Measurements from ENCODE around the gene ITPR1.

The ITPR1 gene

DNA sequence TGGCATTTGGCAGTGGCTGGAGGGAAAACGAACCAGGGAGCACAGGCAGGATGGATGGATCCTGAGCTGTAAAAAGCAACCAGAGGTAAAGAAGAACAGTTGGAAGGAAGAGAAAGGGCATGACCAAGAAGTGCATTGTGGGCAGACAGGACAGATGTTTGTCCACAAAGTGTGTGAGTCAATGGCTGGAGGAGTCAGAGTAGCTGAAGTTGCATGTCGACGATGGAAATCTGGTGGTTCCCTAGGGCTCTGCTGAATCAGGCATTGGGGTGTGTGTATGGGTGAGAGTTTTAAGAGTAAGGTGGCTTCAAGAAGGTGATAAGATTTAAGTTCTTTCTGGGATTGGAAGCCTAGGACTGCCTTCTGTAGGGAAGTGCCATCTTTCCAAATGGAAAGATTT lies 272.1 kb downstream of the ITPR1 start:
- no peak for TF ChIP-seq POLR2A (IDR thresholded peaks at IDR 0.05; ENCODE audit: extremely low read depth, insufficient read length)
- no peak for TF ChIP-seq MYC (IDR thresholded peaks at IDR 0.05; ENCODE audit: low read depth, low read length)
- no peak for TF ChIP-seq CTCF (IDR thresholded peaks at IDR 0.05; ENCODE audit: low read depth, low read length)
- TF ChIP-seq, protein P1, sequence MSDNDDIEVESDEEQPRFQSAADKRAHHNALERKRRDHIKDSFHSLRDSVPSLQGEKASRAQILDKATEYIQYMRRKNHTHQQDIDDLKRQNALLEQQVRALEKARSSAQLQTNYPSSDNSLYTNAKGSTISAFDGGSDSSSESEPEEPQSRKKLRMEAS (IDR thresholded peaks at IDR 0.05; ENCODE audit: low read depth, low read length): no peak
- H3K4me3 ChIP-seq (ENCODE audit: low read depth, low read length): no peak overlapping the region
- DNase-seq (ENCODE audit: low read depth): no peak

- TF ChIP-seq MYC (IDR thresholded peaks at IDR 0.05; ENCODE audit: low read depth, low read length) (no peak), CTCF (IDR thresholded peaks at IDR 0.05; ENCODE audit: low read depth, low read length) (no peak), POLR2A (IDR thresholded peaks at IDR 0.05; ENCODE audit: extremely low read depth, insufficient read length) (no peak)
- TF ChIP-seq, protein P1 (IDR thresholded peaks at IDR 0.05; ENCODE audit: low read depth, low read length): no peak
- DNase-seq (ENCODE audit: low read depth): no peak
- no peak overlapping the region for H3K4me3 ChIP-seq (ENCODE audit: low read depth, low read length)
These were observed 273.1 kb downstream of the ITPR1 start for GRCh38 chr3:4766263-4766662.

DNA sequence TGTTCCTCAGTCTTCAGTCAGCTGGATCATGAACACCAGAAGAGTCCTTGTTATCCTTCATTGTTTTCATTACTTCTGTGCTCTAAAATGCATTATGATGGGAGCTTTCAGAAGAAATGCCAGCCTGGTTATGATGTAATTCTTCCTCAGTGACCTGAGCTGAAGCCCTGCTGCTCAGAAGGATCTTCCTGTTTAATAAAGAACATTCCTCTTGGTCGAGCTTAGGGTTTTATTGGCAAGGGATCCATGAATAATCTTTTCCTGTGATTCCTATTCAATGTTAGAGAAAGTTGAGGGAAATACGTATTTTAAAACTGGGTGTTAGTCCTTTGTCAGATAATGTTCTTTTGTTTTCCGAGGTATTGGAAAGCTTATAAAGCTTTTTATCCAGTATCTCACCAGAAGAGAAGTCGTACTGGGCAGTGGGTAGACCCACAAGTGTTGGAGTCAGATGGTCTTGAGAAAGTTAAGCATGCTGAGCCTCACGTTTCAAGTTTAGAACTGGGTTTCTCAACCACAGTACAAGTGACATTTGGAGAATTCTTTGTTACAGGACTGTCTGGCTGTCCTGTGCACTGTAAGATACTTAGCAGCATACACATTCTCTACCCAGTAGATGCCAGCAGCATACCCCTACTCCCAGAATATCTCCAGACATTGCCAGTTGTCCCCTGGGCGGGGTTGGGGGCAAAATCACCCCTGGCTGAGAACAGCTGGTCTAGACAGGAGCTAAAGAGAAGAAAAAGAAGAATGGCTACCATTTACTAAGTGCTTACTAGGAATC lies 273.8 kb downstream of the ITPR1 start:
- no peak for TF ChIP-seq CTCF (IDR thresholded peaks at IDR 0.05; ENCODE audit: low read depth, low read length)
- no peak for TF ChIP-seq MYC (IDR thresholded peaks at IDR 0.05; ENCODE audit: low read depth, low read length)
- TF ChIP-seq POLR2A (IDR thresholded peaks at IDR 0.05; ENCODE audit: extremely low read depth, insufficient read length): no peak
- TF ChIP-seq, protein P1 (IDR thresholded peaks at IDR 0.05; ENCODE audit: low read depth, low read length): no peak
- H3K4me3 ChIP-seq (ENCODE audit: low read depth, low read length): no peak overlapping the region
- no peak for DNase-seq (ENCODE audit: low read depth)

- TF ChIP-seq CTCF (IDR thresholded peaks at IDR 0.05; ENCODE audit: low read depth, low read length) (no peak), MYC (IDR thresholded peaks at IDR 0.05; ENCODE audit: low read depth, low read length) (no peak), POLR2A (IDR thresholded peaks at IDR 0.05; ENCODE audit: extremely low read depth, insufficient read length) (no peak)
- TF ChIP-seq, protein P1 (IDR thresholded peaks at IDR 0.05; ENCODE audit: low read depth, low read length): no peak
- no peak for DNase-seq (ENCODE audit: low read depth)
- no peak overlapping the region for H3K4me3 ChIP-seq (ENCODE audit: low read depth, low read length)
These were observed 274.9 kb downstream of the ITPR1 start for GRCh38 chr3:4768021-4768420.

- DNase-seq (ENCODE audit: low read depth): no peak
- TF ChIP-seq POLR2A (IDR thresholded peaks at IDR 0.05; ENCODE audit: extremely low read depth, insufficient read length) (no peak), MYC (IDR thresholded peaks at IDR 0.05; ENCODE audit: low read depth, low read length) (no peak), CTCF (IDR thresholded peaks at IDR 0.05; ENCODE audit: low read depth, low read length) (no peak)
- TF ChIP-seq, protein P1 (IDR thresholded peaks at IDR 0.05; ENCODE audit: low read depth, low read length): no peak
- no peak overlapping the region for H3K4me3 ChIP-seq (ENCODE audit: low read depth, low read length)
These were observed 275.4 kb downstream of the ITPR1 start for GRCh38 chr3:4768521-4768920.

Data from NB4 (cell line).